HUDEP-2 (cell line): ENCODE measurements around the gene PRR30.
"Not testable (repeated sequence)": the region's sequence is repeated elsewhere in the genome, so short reads cannot be mapped to it uniquely, and the experiment has no call there.

Experiments
- DNase-seq, 76 experiments: peaks; one replicate each; lab custom pipeline; 2025; ENCODE audit not compliant: unreplicated experiment in 76 of 76; lab: John Stamatoyannopoulos, UW

PRR30 gene

GRCh38 chr2:27139310-27139709 lies at the start of gene PRR30:
Gene PRR30 (minus strand): TSS chr2:27139410. CDS start chr2:27138329, 1,081 bp downstream.
- no peak for DNase-seq

- no peak for DNase-seq
These were observed 47.6 kb upstream of the PRR30 start for GRCh38 chr2:27186613-27187345.

GRCh38 chr2:27185331-27186026 lies 46.3 kb upstream of the PRR30 start:
- DNase-seq: peak in 1 of 76 experiments; percentile 13

- no peak for DNase-seq
These were observed 44.9 kb upstream of the PRR30 start for GRCh38 chr2:27184115-27184514.

- no peak for DNase-seq
These were observed 43.1 kb upstream of the PRR30 start for GRCh38 chr2:27182346-27182745.

GRCh38 chr2:27179344-27180000 lies 40.3 kb upstream of the PRR30 start:
- DNase-seq: no peak

- no peak for DNase-seq
These were observed 39.3 kb upstream of the PRR30 start for GRCh38 chr2:27178469-27178868.

GRCh38 chr2:27177441-27178351 lies 38.5 kb upstream of the PRR30 start:
- no peak for DNase-seq

GRCh38 chr2:27175781-27176180 lies 36.6 kb upstream of the PRR30 start:
- DNase-seq: not testable (repeated sequence)

- DNase-seq: no peak
These were observed 36.1 kb upstream of the PRR30 start for GRCh38 chr2:27175330-27175729.

- no peak for DNase-seq
These were observed 35.4 kb upstream of the PRR30 start for GRCh38 chr2:27174638-27175037.

- no peak for DNase-seq
These were observed 32.2 kb upstream of the PRR30 start for GRCh38 chr2:27171351-27171848.

- DNase-seq: no peak
These were observed 31.5 kb upstream of the PRR30 start for GRCh38 chr2:27170581-27171337.

GRCh38 chr2:27164960-27165763 lies 26.0 kb upstream of the PRR30 start:
- no peak for DNase-seq

GRCh38 chr2:27162151-27163121 lies 23.2 kb upstream of the PRR30 start:
- no peak for DNase-seq

GRCh38 chr2:27160191-27160590 lies 21.0 kb upstream of the PRR30 start:
- DNase-seq: no peak

GRCh38 chr2:27159271-27159670 lies 20.1 kb upstream of the PRR30 start:
- DNase-seq: no peak

- DNase-seq: no peak
These were observed 19.3 kb upstream of the PRR30 start for GRCh38 chr2:27158468-27158867.
